ENCODE results near the gene L3HYPDH. TPM values are rescaled to one million over a fixed set of nuclear protein-coding genes. Genes with fewer than 3 reads are reported as not detected.
"Not testable (repeated sequence)": the region's sequence is repeated elsewhere in the genome, so short reads cannot be mapped to it uniquely, and the experiment has no call there.

The L3HYPDH gene
- total and polyA plus RNA-seq, 4 experiments from 2014 or later: 4.0 to 52.4 (median 28.5) TPM

GRCh38 chr14:59450716-59451115 is 33.5 kb downstream of the L3HYPDH start:
- H3K36me3 Mint-ChIP-seq: peaks cover 0 to 28% of the 10 kb centered on the region in 2 donors
- DNase-seq: no peak
- H3K4me1 ChIP-seq (ENCODE audit: insufficient read depth, low read length): no peaks in the 10 kb centered on the region
- POLR2A ChIA-PET (ENCODE audit: partially characterized antibody): no interaction called here
- H3K9me3 Mint-ChIP-seq: no peaks in the 10 kb centered on the region
- intact Hi-C loops (cut with micrococcal nuclease): no loop called here
- H3K27ac Mint-ChIP-seq: no peak overlapping the region
- no peaks in the 10 kb centered on the region for H3K27me3 Mint-ChIP-seq
- no peaks in the 10 kb centered on the region for H3K36me3 ChIP-seq (ENCODE audit: insufficient read depth, low read length)
- no peak overlapping the region for H3K4me3 ChIP-seq (ENCODE audit: low read length in 2 of 2)
- no peak overlapping the region for H3K4me3 Mint-ChIP-seq
- H3K27ac ChIP-seq (ENCODE audit: low read depth, low read length): no peak overlapping the region
- no peaks in the 10 kb centered on the region for H3K9me3 ChIP-seq (ENCODE audit: control insufficient read depth in 1 of 2, low read length in 2 of 2)
- CTCF ChIA-PET (ENCODE audit: partially characterized antibody): interaction anchor here (1.1 to 2.0 kb wide), 3 partner anchors 33 to 325 kb away, joined by 3 to 5 read pairs (median 3); partner anchors contain the start of genes JKAMP and L3HYPDH
- no peaks in the 10 kb centered on the region for H3K27me3 ChIP-seq (ENCODE audit: insufficient read depth, low read length)
- H3K4me1 Mint-ChIP-seq: no peaks in the 10 kb centered on the region

DNA sequence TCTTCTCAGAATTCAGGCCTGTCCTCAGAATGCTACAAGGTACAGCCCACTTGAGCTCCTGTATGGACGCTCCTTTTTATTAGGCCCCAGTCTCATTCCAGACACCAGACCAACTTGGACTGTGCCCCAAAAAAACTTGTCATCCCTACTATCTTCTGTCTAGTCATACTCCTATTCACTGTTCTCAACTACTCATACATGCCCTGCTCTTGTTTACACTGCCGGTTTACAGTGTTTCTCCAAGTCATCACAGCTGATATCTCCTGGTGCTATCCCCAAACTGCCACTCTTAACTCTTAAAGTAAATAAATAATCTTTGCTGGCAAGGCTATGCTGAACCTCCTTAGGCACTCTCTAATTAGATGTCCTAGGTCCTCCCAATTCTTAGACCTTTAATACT is 35.5 kb downstream of the L3HYPDH start:
- H3K4me3 ChIP-seq (ENCODE audit: low read length in 2 of 2); DNase-seq; H3K27me3 ChIP-seq (ENCODE audit: insufficient read depth, low read length); H3K4me1 ChIP-seq (ENCODE audit: insufficient read depth, low read length); H3K36me3 ChIP-seq (ENCODE audit: insufficient read depth, low read length); H3K4me1 Mint-ChIP-seq; H3K9me3 Mint-ChIP-seq; H3K27ac ChIP-seq (ENCODE audit: low read depth, low read length); intact Hi-C loops (cut with micrococcal nuclease); H3K4me3 Mint-ChIP-seq; H3K9me3 ChIP-seq (ENCODE audit: control insufficient read depth in 1 of 2, low read length in 2 of 2); POLR2A ChIA-PET (ENCODE audit: partially characterized antibody); H3K27me3 Mint-ChIP-seq; H3K27ac Mint-ChIP-seq: not testable (repeated sequence)
- CTCF ChIA-PET (ENCODE audit: partially characterized antibody): interaction anchor here (1.0 kb wide), 1 partner anchor 322 kb away, joined by 3 read pairs; no protein-coding TSS in a partner anchor
- H3K36me3 Mint-ChIP-seq: peaks cover 0 to 10% of the 10 kb centered on the region in 2 donors

DNA sequence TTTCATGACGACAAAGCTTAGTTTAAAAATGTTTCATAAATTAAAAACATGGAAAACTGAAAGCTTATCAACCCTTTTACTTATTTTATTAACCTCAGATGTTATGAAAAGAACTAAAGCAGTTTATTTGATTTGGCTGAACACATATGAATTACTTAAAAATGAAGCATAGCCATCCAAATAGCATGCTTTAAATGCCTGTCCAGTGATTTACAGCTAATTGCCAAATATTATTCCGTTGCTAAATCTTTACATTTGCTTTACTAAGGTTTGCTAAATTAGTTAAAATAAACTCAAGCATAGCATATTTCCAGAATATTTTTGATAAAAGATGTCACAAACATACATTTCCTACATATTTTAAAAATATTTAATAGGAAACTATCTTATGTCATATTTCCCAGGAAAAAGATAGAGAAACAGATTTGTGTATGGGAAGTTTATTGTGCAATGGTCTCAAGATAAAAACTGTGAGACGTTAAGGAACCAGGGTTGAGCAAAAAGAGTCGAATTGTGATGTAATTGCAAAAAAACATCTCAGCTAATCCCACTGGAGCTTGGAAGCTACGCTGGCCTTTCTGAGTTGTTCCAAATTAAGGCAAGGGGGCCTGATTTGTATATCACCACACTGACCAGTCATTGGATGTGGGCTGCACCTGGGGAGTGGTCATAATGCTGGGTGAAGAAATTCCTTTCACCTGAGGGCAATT is 44.8 kb downstream of the L3HYPDH start:
- H3K36me3 ChIP-seq (ENCODE audit: insufficient read depth, low read length): no peaks in the 10 kb centered on the region
- intact Hi-C loops (cut with micrococcal nuclease): no loop called here
- H3K9me3 Mint-ChIP-seq: no peaks in the 10 kb centered on the region
- H3K36me3 Mint-ChIP-seq: no peaks in the 10 kb centered on the region
- H3K4me3 ChIP-seq (ENCODE audit: low read length in 2 of 2): no peak overlapping the region
- CTCF ChIA-PET (ENCODE audit: partially characterized antibody): interaction anchor here (1.2 to 3.0 kb wide), 3 partner anchors 310 to 314 kb away, joined by 5 to 11 read pairs (median 6); no protein-coding TSS in a partner anchor
- H3K27ac ChIP-seq (ENCODE audit: low read depth, low read length): no peak overlapping the region
- POLR2A ChIA-PET (ENCODE audit: partially characterized antibody): no interaction called here
- no peaks in the 10 kb centered on the region for H3K4me1 ChIP-seq (ENCODE audit: insufficient read depth, low read length)
- no peak overlapping the region for H3K27ac Mint-ChIP-seq
- peaks cover 0 to 2% (median 0%) of the 10 kb centered on the region in 4 donors for H3K4me1 Mint-ChIP-seq
- H3K4me3 Mint-ChIP-seq: no peak overlapping the region
- H3K27me3 Mint-ChIP-seq: no peaks in the 10 kb centered on the region
- H3K27me3 ChIP-seq (ENCODE audit: insufficient read depth, low read length): no peaks in the 10 kb centered on the region
- no peak for DNase-seq
- no peaks in the 10 kb centered on the region for H3K9me3 ChIP-seq (ENCODE audit: control insufficient read depth in 1 of 2, low read length in 2 of 2)

- no peaks in the 10 kb centered on the region for H3K27me3 Mint-ChIP-seq
- H3K9me3 ChIP-seq (ENCODE audit: control insufficient read depth in 1 of 2, low read length in 2 of 2): no peaks in the 10 kb centered on the region
- H3K27ac Mint-ChIP-seq: no peak overlapping the region
- DNase-seq: no peak
- H3K4me3 ChIP-seq (ENCODE audit: low read length in 2 of 2): no peak overlapping the region
- no peak overlapping the region for H3K27ac ChIP-seq (ENCODE audit: low read depth, low read length)
- no peaks in the 10 kb centered on the region for H3K36me3 ChIP-seq (ENCODE audit: insufficient read depth, low read length)
- ChIA-PET POLR2A (ENCODE audit: partially characterized antibody) (no interaction called here), CTCF (ENCODE audit: partially characterized antibody) (interaction anchor here (1.2 kb wide), 1 partner anchor 311 kb away, joined by 5 read pairs; no protein-coding TSS in a partner anchor)
- H3K4me3 Mint-ChIP-seq: no peak overlapping the region
- no peaks in the 10 kb centered on the region for H3K4me1 Mint-ChIP-seq
- no peaks in the 10 kb centered on the region for H3K4me1 ChIP-seq (ENCODE audit: insufficient read depth, low read length)
- no peaks in the 10 kb centered on the region for H3K36me3 Mint-ChIP-seq
- H3K27me3 ChIP-seq (ENCODE audit: insufficient read depth, low read length): no peaks in the 10 kb centered on the region
- no peaks in the 10 kb centered on the region for H3K9me3 Mint-ChIP-seq
- intact Hi-C loops (cut with micrococcal nuclease): no loop called here
Measured at GRCh38 chr14:59438195-59438647, 46.0 kb downstream of the L3HYPDH start.

DNA sequence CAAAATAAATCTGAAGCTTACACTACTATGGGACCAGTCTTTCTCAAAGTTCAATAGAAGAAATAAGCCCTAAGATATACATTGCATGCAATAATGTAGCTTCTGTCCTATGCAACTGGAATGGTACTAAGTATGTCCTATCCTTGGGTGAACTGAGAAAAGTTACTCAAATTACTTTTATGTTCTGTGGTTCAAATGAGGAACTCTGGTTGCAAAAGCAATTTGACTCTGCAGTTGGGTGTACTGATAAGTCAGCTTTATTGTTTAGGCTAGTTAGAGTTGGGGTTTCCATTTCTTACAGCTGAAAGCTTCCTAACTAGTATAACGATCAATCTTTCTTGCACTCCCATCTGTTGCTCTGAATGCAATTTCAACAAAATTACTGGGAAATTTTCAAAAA is 48.2 kb downstream of the L3HYPDH start:
- Mint-ChIP-seq H3K27ac (no peak overlapping the region), H3K36me3 (no peaks in the 10 kb centered on the region), H3K4me1 (no peaks in the 10 kb centered on the region), H3K9me3 (no peaks in the 10 kb centered on the region), H3K4me3 (no peak overlapping the region), H3K27me3 (no peaks in the 10 kb centered on the region)
- POLR2A ChIA-PET (ENCODE audit: partially characterized antibody): no interaction called here
- Histone ChIP-seq H3K9me3 (ENCODE audit: control insufficient read depth in 1 of 2, low read length in 2 of 2) (no peaks in the 10 kb centered on the region), H3K27me3 (ENCODE audit: insufficient read depth, low read length) (no peaks in the 10 kb centered on the region), H3K27ac (ENCODE audit: low read depth, low read length) (no peak overlapping the region), H3K4me3 (ENCODE audit: low read length in 2 of 2) (no peak overlapping the region), H3K4me1 (ENCODE audit: insufficient read depth, low read length) (no peaks in the 10 kb centered on the region), H3K36me3 (ENCODE audit: insufficient read depth, low read length) (no peaks in the 10 kb centered on the region)
- intact Hi-C loops (cut with micrococcal nuclease): no loop called here
- DNase-seq: no peak
- CTCF ChIA-PET (ENCODE audit: partially characterized antibody): no interaction called here

GRCh38 chr14:59435101-59435500 is 49.1 kb downstream of the L3HYPDH start:
- Histone ChIP-seq H3K36me3 (ENCODE audit: insufficient read depth, low read length) (no peaks in the 10 kb centered on the region), H3K4me3 (ENCODE audit: low read length in 2 of 2) (no peak overlapping the region), H3K27ac (ENCODE audit: low read depth, low read length) (no peak overlapping the region), H3K27me3 (ENCODE audit: insufficient read depth, low read length) (no peaks in the 10 kb centered on the region), H3K4me1 (ENCODE audit: insufficient read depth, low read length) (no peaks in the 10 kb centered on the region), H3K9me3 (ENCODE audit: control insufficient read depth in 1 of 2, low read length in 2 of 2) (no peaks in the 10 kb centered on the region)
- Mint-ChIP-seq H3K27ac (peak overlapping the region in 1 of 7 donors; percentile 49), H3K4me1 (no peaks in the 10 kb centered on the region), H3K27me3 (no peaks in the 10 kb centered on the region), H3K9me3 (no peaks in the 10 kb centered on the region), H3K36me3 (no peaks in the 10 kb centered on the region), H3K4me3 (no peak overlapping the region)
- DNase-seq: no peak
- POLR2A ChIA-PET (ENCODE audit: partially characterized antibody): no interaction called here
- CTCF ChIA-PET (ENCODE audit: partially characterized antibody): no interaction called here
- intact Hi-C loops (cut with micrococcal nuclease): no loop called here

DNA sequence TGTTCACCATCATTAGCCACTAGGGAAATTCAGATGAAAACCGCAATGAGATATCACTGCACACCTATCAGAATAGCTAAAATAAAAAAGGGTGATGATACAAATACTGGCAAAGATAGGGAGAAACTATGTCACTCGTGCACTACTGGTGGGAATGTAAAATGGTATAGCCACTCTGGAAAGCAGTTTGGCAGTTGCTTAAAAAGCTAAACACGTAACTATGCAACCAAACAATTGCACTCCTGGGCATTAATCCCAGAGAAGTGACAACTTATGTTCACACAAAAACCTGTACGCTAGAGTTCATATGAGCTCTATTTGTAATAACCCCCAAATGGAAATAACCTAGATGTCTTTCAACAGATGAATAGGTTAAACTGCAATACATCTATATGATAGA is 54.4 kb downstream of the L3HYPDH start:
- no peaks in the 10 kb centered on the region for H3K36me3 Mint-ChIP-seq
- Histone ChIP-seq H3K9me3 (ENCODE audit: control insufficient read depth in 1 of 2, low read length in 2 of 2) (no peaks in the 10 kb centered on the region), H3K27me3 (ENCODE audit: insufficient read depth, low read length) (no peaks in the 10 kb centered on the region), H3K4me3 (ENCODE audit: low read length in 2 of 2) (no peak overlapping the region), H3K4me1 (ENCODE audit: insufficient read depth, low read length) (no peaks in the 10 kb centered on the region), H3K36me3 (ENCODE audit: insufficient read depth, low read length) (no peaks in the 10 kb centered on the region), H3K27ac (ENCODE audit: low read depth, low read length) (no peak overlapping the region)
- H3K9me3 Mint-ChIP-seq: no peaks in the 10 kb centered on the region
- intact Hi-C loops (cut with micrococcal nuclease): no loop called here
- no peak for DNase-seq
- no peak overlapping the region for H3K4me3 Mint-ChIP-seq
- peaks cover 3 to 8% of the 10 kb centered on the region in 2 donors for H3K27me3 Mint-ChIP-seq
- no peak overlapping the region for H3K27ac Mint-ChIP-seq
- CTCF ChIA-PET (ENCODE audit: partially characterized antibody): interaction anchor here (1.1 to 1.7 kb wide), 2 partner anchors 14 to 305 kb away, joined by 3 to 4 read pairs; no protein-coding TSS in a partner anchor
- POLR2A ChIA-PET (ENCODE audit: partially characterized antibody): no interaction called here
- no peaks in the 10 kb centered on the region for H3K4me1 Mint-ChIP-seq
